HEK293 (cell line): ENCODE results near the gene MST1R.

Source experiments
- CTCF ChIA-PET: fragments of 350-600 bp; formaldehyde crosslinking; extraction: SDS; loops from one replicate; lab custom pipeline; 2021; ENCODE audit warnings: antibody characterized with exemption; lab: Yijun Ruan, JAX
- POLR2A ChIA-PET: fragments of 300-600 bp; formaldehyde crosslinking; extraction: SDS; loops from one replicate; lab custom pipeline; 2020; ENCODE audit warnings: antibody characterized with exemption, inconsistent platforms; lab: Yijun Ruan, JAX
- H3K27ac ChIP-seq: fragments of 200-500 bp; sonication (Bioruptor generic); 2 replicates; pipeline ENCODE4 v1.5.1; 2014; ENCODE audit warnings: low read depth, low read length, control low read depth, inconsistent platforms; ENCODE audit errors: extremely low read depth
- H3K36me3 ChIP-seq, 2 experiments: fragments of 200-500 bp in 1 of 2; sonication (Bioruptor generic) in 1 of 2; 1 replicate in 1 of 2; 2 replicates in 1 of 2; pipeline ENCODE4 v1.5.1; 2014 to 2017; ENCODE audit warnings: inconsistent platforms in 2 of 2, low read length in 2 of 2; ENCODE audit not compliant: control insufficient read depth in 2 of 2, insufficient read depth in 1 of 2
- H3K4me1 ChIP-seq: fragments of 200-500 bp; sonication (Bioruptor generic); 2 replicates; pipeline ENCODE4 v1.5.1; 2014; ENCODE audit warnings: mild to moderate bottlenecking, low read length, inconsistent platforms; ENCODE audit not compliant: control insufficient read depth, insufficient read depth
- H3K4me3 ChIP-seq: 2 replicates; pipeline ENCODE4 v1.5.1; 2011; ENCODE audit warnings: low read depth, mild to moderate bottlenecking, control low read depth, low read length, moderate library complexity
- H3K9me3 ChIP-seq: fragments of 200-500 bp; sonication (Bioruptor generic); 2 replicates; pipeline ENCODE4 v1.5.1; 2014; ENCODE audit warnings: low read depth, low read length, inconsistent platforms; ENCODE audit not compliant: control insufficient read depth, insufficient read depth
- ATF2 ChIP-seq: fragments of 450-650 bp; formaldehyde crosslinking; IDR thresholded peaks from 2 replicates; pipeline ENCODE4 v1.5.1; 2016; ENCODE audit warnings: missing biosample characterization, missing genetic modification characterization, low read depth
- CTCF ChIP-seq: fragments of 450-650 bp; formaldehyde crosslinking; IDR thresholded peaks from 2 replicates; pipeline ENCODE4 v1.5.1; 2016; ENCODE audit warnings: missing biosample characterization, missing genetic modification characterization
- MZF1 ChIP-seq: fragments of 450-650 bp; formaldehyde crosslinking; IDR thresholded peaks from 2 replicates; pipeline ENCODE4 v1.5.1; 2017; ENCODE audit warnings: missing biosample characterization, missing genetic modification characterization, borderline replicate concordance
- TSHZ1 ChIP-seq: fragments of 450-650 bp; formaldehyde crosslinking; IDR thresholded peaks from 2 replicates; pipeline ENCODE4 v1.5.1; 2016; ENCODE audit warnings: missing biosample characterization, missing genetic modification characterization, borderline replicate concordance
- WT1 ChIP-seq: fragments of 450-650 bp; formaldehyde crosslinking; IDR thresholded peaks from 2 replicates; pipeline ENCODE4 v1.5.1; 2016; ENCODE audit warnings: missing biosample characterization, missing genetic modification characterization
- ZNF10 ChIP-seq: fragments of 450-650 bp; formaldehyde crosslinking; IDR thresholded peaks from 2 replicates; pipeline ENCODE4 v1.5.1; 2017; ENCODE audit warnings: missing biosample characterization, missing genetic modification characterization
- ZNF146 ChIP-seq: fragments of 450-650 bp; formaldehyde crosslinking; IDR thresholded peaks from 2 replicates; pipeline ENCODE4 v1.5.1; 2016; ENCODE audit warnings: missing biosample characterization, missing genetic modification characterization
- ZNF26 ChIP-seq: fragments of 450-650 bp; formaldehyde crosslinking; IDR thresholded peaks from 2 replicates; pipeline ENCODE4 v1.5.1; 2016; ENCODE audit warnings: missing biosample characterization, missing genetic modification characterization
- ZNF366 ChIP-seq: fragments of 450-650 bp; formaldehyde crosslinking; conservative IDR thresholded peaks from 2 replicates; pipeline ENCODE4 v1.5.1; 2016; ENCODE audit warnings: missing biosample characterization, missing genetic modification characterization
- ZNF510 ChIP-seq: fragments of 450-650 bp; formaldehyde crosslinking; IDR thresholded peaks from 2 replicates; pipeline ENCODE4 v1.5.1; 2018; ENCODE audit warnings: mild to moderate bottlenecking, missing genetic modification characterization, missing biosample characterization; ENCODE audit not compliant: insufficient replicate concordance
- ZNF560 ChIP-seq: fragments of 450-650 bp; formaldehyde crosslinking; IDR thresholded peaks from 2 replicates; pipeline ENCODE4 v1.5.1; 2017; ENCODE audit warnings: missing biosample characterization, missing genetic modification characterization, borderline replicate concordance
- ZNF639 ChIP-seq: fragments of 450-650 bp; formaldehyde crosslinking; IDR thresholded peaks from 2 replicates; pipeline ENCODE4 v1.5.1; 2016; ENCODE audit warnings: missing biosample characterization, missing genetic modification characterization
- ZNF654 ChIP-seq: fragments of 450-650 bp; formaldehyde crosslinking; IDR thresholded peaks from 2 replicates; pipeline ENCODE4 v1.5.1; 2016; ENCODE audit warnings: low read depth, missing biosample characterization, missing genetic modification characterization
- ZNF791 ChIP-seq: fragments of 450-650 bp; formaldehyde crosslinking; IDR thresholded peaks from 2 replicates; pipeline ENCODE4 v1.5.1; 2016; ENCODE audit warnings: missing biosample characterization, missing genetic modification characterization

The MST1R gene

GRCh38 chr3:49886922-49887265 is 16.8 kb downstream of the MST1R start:
- POLR2A ChIA-PET, result no interaction called here

GRCh38 chr3:49883998-49884397 is 19.7 kb downstream of the MST1R start:
- no peaks in the 10 kb centered on the region for H3K9me3 ChIP-seq
- H3K27ac ChIP-seq, result no peak overlapping the region
- ChIA-PET CTCF (interaction anchor here (1.1 to 1.4 kb wide), 2 partner anchors 28 to 45 kb away, joined by 3 read pairs; no protein-coding TSS in a partner anchor), POLR2A (no interaction called here)
- H3K36me3 ChIP-seq, result no peaks in the 10 kb centered on the region
- no peak overlapping the region for H3K4me3 ChIP-seq
- H3K4me1 ChIP-seq, result no peaks in the 10 kb centered on the region
- TF ChIP-seq ZNF26 (tag by site-specific recombination), result no peak
- TF ChIP-seq ZNF146 (tag by site-specific recombination), result no peak
- no peak for TF ChIP-seq ZNF10 (tag by site-specific recombination)
- no peak for TF ChIP-seq ZNF560 (tag by site-specific recombination)

More at GRCh38 chr3:49886922-49887265, 16.8 kb downstream of the MST1R start:
- Histone ChIP-seq H3K36me3 (no peaks in the 10 kb centered on the region), H3K27ac (no peak overlapping the region), H3K9me3 (no peaks in the 10 kb centered on the region), H3K4me3 (no peak overlapping the region), H3K4me1 (no peaks in the 10 kb centered on the region)
- TF ChIP-seq ATF2 (no peak), ZNF639 (tag by site-specific recombination) (no peak), WT1 (tag by site-specific recombination) (no peak), ZNF366 (tag by site-specific recombination) (no peak), ZNF654 (tag by site-specific recombination) (no peak), TSHZ1 (tag by site-specific recombination) (no peak), ZNF510 (tag by site-specific recombination) (no peak), MZF1 (tag by site-specific recombination) (no peak), CTCF (tag by site-specific recombination) (no peak), ZNF791 (tag by site-specific recombination) (no peak)
- CTCF ChIA-PET, result no interaction called here
